HL-60 (cell line): ENCODE data around the gene LRP1B.
"Not testable (repeated sequence)": the region's sequence is repeated elsewhere in the genome, so short reads cannot be mapped to it uniquely, and the experiment has no call there.

Experiments used
- DNase-seq, 2 experiments: peaks; one replicate each; pipeline ENCODE4 v3.0.0-alpha.2; 2010 to 2020; ENCODE audit warnings: low read depth in 1 of 2, low spot score in 1 of 2
- H3K27ac ChIP-seq: fragments of 250-450 bp; sonication (Bioruptor Pico); replicated peaks from 2 replicates; pipeline ENCODE4 v1.5.1; 2020; ENCODE audit warnings: mild to moderate bottlenecking, moderate library complexity
- H3K27me3 ChIP-seq: fragments of 250-450 bp; sonication (Bioruptor Pico); 2 replicates; pipeline ENCODE4 v1.5.1; 2021; ENCODE audit warnings: mild to moderate bottlenecking, moderate library complexity; ENCODE audit not compliant: insufficient read depth, poor library complexity, severe bottlenecking
- H3K4me3 ChIP-seq: replicated peaks from 2 replicates; pipeline ENCODE4 v1.5.1; 2011; ENCODE audit warnings: mild to moderate bottlenecking, control low read depth, low read length; ENCODE audit not compliant: insufficient read depth
- CTCF ChIP-seq: IDR thresholded peaks from one replicate; pipeline ENCODE4 v1.5.1; 2011; ENCODE audit warnings: low read length, control low read depth, inconsistent platforms; ENCODE audit not compliant: insufficient read depth
- GABPA ChIP-seq: IDR thresholded peaks from 2 replicates; pipeline ENCODE4 v1.6.1; 2012; ENCODE audit warnings: low read depth
- POLR2AphosphoS5 ChIP-seq: IDR thresholded peaks from 2 replicates; pipeline ENCODE4 v1.6.1; 2012; ENCODE audit warnings: low read depth
- REST ChIP-seq: IDR thresholded peaks from 2 replicates; pipeline ENCODE4 v1.6.1; 2012; ENCODE audit warnings: low read depth; ENCODE audit not compliant: insufficient replicate concordance
- SPI1 ChIP-seq: IDR thresholded peaks from 2 replicates; pipeline ENCODE4 v1.6.1; 2012; ENCODE audit warnings: low read depth, mild to moderate bottlenecking, borderline replicate concordance

LRP1B gene

GRCh38 chr2:140348826-140349225 is 1782.0 kb downstream of the LRP1B start:
- Histone ChIP-seq H3K4me3 (no peak overlapping the region), H3K27ac (no peak overlapping the region), H3K27me3 (peaks cover 2% of the 10 kb centered on the region)
- TF ChIP-seq GABPA = no peak
- TF ChIP-seq POLR2AphosphoS5 = no peak
- no peak for TF ChIP-seq REST
- TF ChIP-seq SPI1 = no peak
- no peak for TF ChIP-seq CTCF
- no peak for DNase-seq

GRCh38 chr2:140344838-140345237 is 1786.0 kb downstream of the LRP1B start:
- TF ChIP-seq SPI1 (no peak), REST (no peak), CTCF (no peak), GABPA (no peak), POLR2AphosphoS5 (no peak)
- no peak for DNase-seq
- Histone ChIP-seq H3K4me3 (no peak overlapping the region), H3K27ac (no peak overlapping the region), H3K27me3 (no peaks in the 10 kb centered on the region)

- H3K4me3 ChIP-seq, H3K27ac ChIP-seq, DNase-seq, H3K27me3 ChIP-seq: not testable (repeated sequence)
Observed at GRCh38 chr2:140344266-140344665, 1786.5 kb downstream of the LRP1B start.

GRCh38 chr2:140338795-140339194 is 1792.0 kb downstream of the LRP1B start:
- Histone ChIP-seq H3K27ac (no peak overlapping the region), H3K4me3 (no peak overlapping the region), H3K27me3 (no peaks in the 10 kb centered on the region)
- TF ChIP-seq GABPA (no peak), CTCF (no peak), REST (no peak), SPI1 (no peak)
- DNase-seq = no peak
